ENCODE results near the gene C16orf74. TPM values are rescaled to one million over a fixed set of nuclear protein-coding genes. Genes with fewer than 3 reads are reported as not detected.

The C16orf74 gene
- total and polyA plus RNA-seq, 2 of the 8 experiments (the other 6 are each of a cell fraction or from before 2014, with no cell fraction given): 7.3 to 9.3 TPM

DNA sequence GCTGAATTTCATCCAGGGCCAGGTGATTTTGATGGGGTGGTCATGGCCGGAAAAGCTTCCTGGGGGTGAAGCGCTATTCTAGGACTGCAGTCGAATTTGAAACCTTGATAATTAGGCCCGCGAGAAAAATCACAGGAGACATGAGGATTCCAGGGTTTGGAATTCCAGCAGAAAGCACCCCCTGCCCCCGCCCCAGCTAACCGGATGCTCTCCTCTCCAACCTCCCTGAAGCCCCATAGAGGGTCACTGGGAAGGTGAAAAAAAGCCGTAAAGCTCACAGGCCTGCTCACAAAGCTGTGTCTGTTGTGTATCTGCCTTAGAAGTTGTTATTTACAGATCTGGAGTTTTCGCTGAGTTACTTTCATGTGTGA is 61.0 kb downstream of the C16orf74 start:
- H3K9ac ChIP-seq (replicated peaks in 1 of 4; ENCODE audit: extremely low read depth in 1 of 4, low read depth in 3 of 4, low read length in 3 of 4): no peak overlapping the region
- POLR2A ChIA-PET (ENCODE audit: partially characterized antibody): interaction anchor here (1.4 to 9.5 kb wide), 6 partner anchors 8 to 28 kb away, joined by 4 to 77 read pairs (median 6); no protein-coding TSS in a partner anchor
- TF ChIP-seq EZH2 (IDR thresholded peaks at IDR 0.05; ENCODE audit: low read depth, low read length, severe bottlenecking): no peak
- TF ChIP-seq RXRA (IDR thresholded peaks at IDR 0.05; ENCODE audit: insufficient read depth, low read depth, low read length): no peak
- no peak for TF ChIP-seq SP2 (IDR thresholded peaks at IDR 0.05; ENCODE audit: low read length)
- no peak for TF ChIP-seq TEAD4 (IDR thresholded peaks at IDR 0.05; ENCODE audit: low read depth, low read length)
- TF ChIP-seq BACH1 (IDR thresholded peaks at IDR 0.05; ENCODE audit: low read length): no peak
- H3K23me2 ChIP-seq (ENCODE audit: low read depth, low read length): no peaks in the 10 kb centered on the region; the same call in 1 of the 2 replicates
- H3K79me1 ChIP-seq (ENCODE audit: low read depth, low read length): peaks cover 2% of the 10 kb centered on the region; the same call in 1 of the 2 replicates
- H3K18ac ChIP-seq (ENCODE audit: extremely low read depth, low read length): no peak overlapping the region
- H2BK20ac ChIP-seq (ENCODE audit: low read length): no peak overlapping the region
- H3K4me2 ChIP-seq (ENCODE audit: insufficient read depth in 1 of 2, low read depth in 2 of 2, low read length in 2 of 2): no peak overlapping the region; a peak in 1 of 4 replicates
- no peaks in the 10 kb centered on the region for H3K27me3 ChIP-seq (replicated peaks in 1 of 4; ENCODE audit: control insufficient read depth in 3 of 4, extremely low read depth in 1 of 4, insufficient read depth in 3 of 4, low read length in 3 of 4)
- H2BK5ac ChIP-seq (ENCODE audit: low read depth, low read length): no peak overlapping the region
- H3K79me2 ChIP-seq (ENCODE audit: control insufficient read depth in 1 of 2, insufficient read depth in 2 of 2, low read length in 2 of 2): peaks cover 0 to 23% of the 10 kb centered on the region in 2 experiments; a peak in 2 of 4 replicates
- no peak overlapping the region for H2AFZ ChIP-seq (ENCODE audit: low read length)
- H3K4me3 ChIP-seq (ENCODE audit: extremely low read depth in 1 of 4, insufficient read depth in 2 of 4, low read depth in 3 of 4, low read length in 4 of 4): no peak overlapping the region
- H2BK12ac ChIP-seq (ENCODE audit: low read depth, low read length): no peak overlapping the region
- no peak overlapping the region for H4K5ac ChIP-seq (ENCODE audit: insufficient read length, low read depth, low read length)
- no peak overlapping the region for H2BK15ac ChIP-seq (ENCODE audit: low read length)
- H2BK120ac ChIP-seq (replicated peaks; ENCODE audit: low read depth, low read length): no peak overlapping the region
- no peak overlapping the region for H3K4ac ChIP-seq (replicated peaks; ENCODE audit: insufficient read length, low read depth, low read length)
- CTCF ChIA-PET (ENCODE audit: partially characterized antibody): interaction anchor here (0.7 to 37.0 kb wide), 12 partner anchors 8 to 271 kb away, joined by 3 to 620 read pairs (median 7); no protein-coding TSS in a partner anchor
- H4K20me1 ChIP-seq (replicated peaks in 1 of 2; ENCODE audit: control insufficient read depth in 1 of 2, insufficient read depth in 2 of 2, low read length in 2 of 2): peaks cover 0 to 4% of the 10 kb centered on the region in 2 experiments
- WGBS, 2 experiments (ENCODE audit: extremely low coverage in 1 of 2, insufficient coverage in 1 of 2, insufficient read length in 1 of 2, insufficient replicate concordance in 2 of 2, low coverage in 1 of 2, low lambda C conversion rate in 2 of 2, missing lambda C conversion rate in 1 of 2): 84% methylated on average over 8 of the region's 9 CpGs; no CpG with 5 or more reads in 1 of the 2 experiments
- H3K23ac ChIP-seq (ENCODE audit: insufficient read length): no peak overlapping the region
- H3K56ac ChIP-seq (replicated peaks; ENCODE audit: insufficient read length, low read depth, low read length): no peak overlapping the region
- H3K27ac ChIP-seq (ENCODE audit: low read depth, low read length): no peak overlapping the region
- no peak overlapping the region for H3K14ac ChIP-seq (ENCODE audit: insufficient read length)
- DNase-seq (ENCODE audit: low read depth in 1 of 2, low spot score in 2 of 2) (no peak), FAIRE-seq (no peak)
- H2AK5ac ChIP-seq (ENCODE audit: low read depth, low read length): no peak overlapping the region
- no peak overlapping the region for H4K8ac ChIP-seq (ENCODE audit: extremely low read depth, insufficient read depth, low read length)
- peaks cover 0 to 7% (median 0%) of the 10 kb centered on the region in 4 experiments; a peak in 2 of 8 replicates for H3K36me3 ChIP-seq (ENCODE audit: control insufficient read depth in 2 of 4, insufficient read depth in 4 of 4, low read length in 3 of 4)
- H3K9me3 ChIP-seq (ENCODE audit: insufficient read depth in 2 of 2, low read depth in 1 of 2, low read length in 1 of 2): no peaks in the 10 kb centered on the region
- no peak overlapping the region for H4K91ac ChIP-seq (replicated peaks; ENCODE audit: insufficient read length, low read length)
- H3K4me1 ChIP-seq (replicated peaks in 1 of 4; ENCODE audit: control insufficient read depth in 3 of 4, insufficient read depth in 4 of 4, low read length in 3 of 4): peaks cover 0 to 5% (median 0%) of the 10 kb centered on the region in 4 experiments; a peak in 1 of 7 replicates
